HG02970 (cell line): ENCODE measurements around the gene TMEFF1.
"Not testable (repeated sequence)": the region's sequence is repeated elsewhere in the genome, so short reads cannot be mapped to it uniquely, and the experiment has no call there.

Experiments
- ATAC-seq: cut with Tn5 transposase; IDR thresholded peaks from one replicate; pipeline ENCODE4 v1.9.1; 2021; ENCODE audit warnings: mild to moderate bottlenecking, moderate library complexity, moderate number of reproducible peaks; ENCODE audit not compliant: unreplicated experiment, low FRiP score

Gene TMEFF1, protein sequence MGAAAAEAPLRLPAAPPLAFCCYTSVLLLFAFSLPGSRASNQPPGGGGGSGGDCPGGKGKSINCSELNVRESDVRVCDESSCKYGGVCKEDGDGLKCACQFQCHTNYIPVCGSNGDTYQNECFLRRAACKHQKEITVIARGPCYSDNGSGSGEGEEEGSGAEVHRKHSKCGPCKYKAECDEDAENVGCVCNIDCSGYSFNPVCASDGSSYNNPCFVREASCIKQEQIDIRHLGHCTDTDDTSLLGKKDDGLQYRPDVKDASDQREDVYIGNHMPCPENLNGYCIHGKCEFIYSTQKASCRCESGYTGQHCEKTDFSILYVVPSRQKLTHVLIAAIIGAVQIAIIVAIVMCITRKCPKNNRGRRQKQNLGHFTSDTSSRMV

GRCh38 chr9:100472788-100473275 lies at the start of gene TMEFF1:
TSS of gene TMEFF1 (plus strand) at chr9:100473149. CDS start at chr9:100473545, 396 bp downstream.
- ATAC-seq, result peak; percentile 59

DNA sequence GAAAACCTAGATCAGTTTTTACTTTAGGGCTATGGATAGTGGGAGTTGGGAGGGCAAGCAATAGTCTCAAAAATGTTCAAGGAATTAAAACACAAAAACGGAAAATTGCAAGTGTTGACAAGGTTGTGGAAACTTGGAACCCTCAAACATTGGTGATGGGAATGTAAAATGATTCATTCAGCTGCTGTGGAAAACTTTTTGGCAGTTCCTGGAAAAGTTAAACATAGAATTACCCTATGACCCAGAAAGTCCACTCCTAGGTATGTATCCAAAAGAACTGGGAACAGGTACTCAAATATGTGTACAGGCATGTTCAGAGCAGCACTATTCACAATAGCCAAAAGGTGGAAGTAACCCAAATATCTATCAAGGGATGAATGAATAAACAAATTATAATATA lies 47.2 kb upstream of the TMEFF1 start:
- no peak for ATAC-seq

DNA sequence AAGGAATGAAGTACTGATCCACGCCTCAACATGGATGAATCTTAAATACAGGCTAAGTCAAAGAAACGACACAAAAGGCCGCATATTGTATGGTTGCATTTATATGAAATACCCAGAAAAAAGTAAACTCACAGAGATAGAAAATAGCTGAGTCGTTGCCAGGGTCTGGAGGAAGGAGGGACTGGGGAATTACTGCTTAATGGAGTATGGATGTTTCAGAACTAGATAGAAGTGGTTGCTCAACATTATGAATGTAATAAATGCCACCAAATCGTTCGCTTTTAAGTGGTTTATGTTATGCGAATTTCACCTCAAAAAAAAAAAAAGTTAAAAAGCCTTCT lies 46.8 kb upstream of the TMEFF1 start:
- ATAC-seq, result no peak

DNA sequence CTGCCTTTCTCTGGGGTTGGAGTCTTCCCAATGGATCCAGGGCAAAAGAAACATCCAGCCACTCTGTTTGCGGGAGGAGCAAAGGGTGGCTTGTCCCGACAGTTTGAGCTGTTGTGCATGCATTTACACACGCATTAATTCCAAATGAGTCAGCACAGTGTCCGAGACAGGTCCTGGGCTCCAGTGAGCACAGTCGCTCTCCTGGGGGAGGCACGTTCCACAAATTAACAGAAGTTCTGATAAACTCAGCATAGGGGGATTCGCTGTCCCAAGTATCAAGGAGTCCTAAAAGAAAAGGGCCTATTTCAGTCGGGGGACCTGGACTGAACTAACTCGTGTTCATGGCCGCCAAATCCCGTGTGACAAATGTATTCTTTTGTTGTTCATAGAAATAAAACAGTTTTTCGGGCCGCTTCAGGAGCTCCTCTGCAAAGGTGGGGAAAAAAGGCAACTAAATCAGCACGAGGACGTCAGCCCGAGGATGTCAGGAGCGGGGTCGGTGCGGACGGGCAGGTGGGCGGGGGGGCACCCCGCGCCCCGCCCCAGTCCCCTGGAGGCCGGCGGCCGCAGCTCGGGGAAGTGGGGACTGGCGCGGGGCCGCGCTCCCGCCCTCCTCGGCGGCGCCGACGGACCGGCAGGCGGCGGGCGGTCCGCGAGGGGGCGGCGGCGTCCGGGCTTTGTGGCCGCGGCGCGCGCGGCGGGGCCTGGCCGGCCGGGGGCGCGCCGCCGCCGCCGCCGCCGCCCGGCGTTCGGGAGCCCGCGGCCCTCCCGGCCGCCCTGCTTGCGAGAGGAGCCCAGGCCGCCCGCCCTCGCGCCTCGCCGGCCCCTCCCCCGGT lies 46.2 kb upstream of the TMEFF1 start, which contains the start of gene MSANTD3:
TSS of gene MSANTD3 (plus strand) at position 614 of the 836 bp plus-strand sequence. CDS start 14,796 bp downstream, outside the sequence.
- peak; percentile 73 for ATAC-seq

DNA sequence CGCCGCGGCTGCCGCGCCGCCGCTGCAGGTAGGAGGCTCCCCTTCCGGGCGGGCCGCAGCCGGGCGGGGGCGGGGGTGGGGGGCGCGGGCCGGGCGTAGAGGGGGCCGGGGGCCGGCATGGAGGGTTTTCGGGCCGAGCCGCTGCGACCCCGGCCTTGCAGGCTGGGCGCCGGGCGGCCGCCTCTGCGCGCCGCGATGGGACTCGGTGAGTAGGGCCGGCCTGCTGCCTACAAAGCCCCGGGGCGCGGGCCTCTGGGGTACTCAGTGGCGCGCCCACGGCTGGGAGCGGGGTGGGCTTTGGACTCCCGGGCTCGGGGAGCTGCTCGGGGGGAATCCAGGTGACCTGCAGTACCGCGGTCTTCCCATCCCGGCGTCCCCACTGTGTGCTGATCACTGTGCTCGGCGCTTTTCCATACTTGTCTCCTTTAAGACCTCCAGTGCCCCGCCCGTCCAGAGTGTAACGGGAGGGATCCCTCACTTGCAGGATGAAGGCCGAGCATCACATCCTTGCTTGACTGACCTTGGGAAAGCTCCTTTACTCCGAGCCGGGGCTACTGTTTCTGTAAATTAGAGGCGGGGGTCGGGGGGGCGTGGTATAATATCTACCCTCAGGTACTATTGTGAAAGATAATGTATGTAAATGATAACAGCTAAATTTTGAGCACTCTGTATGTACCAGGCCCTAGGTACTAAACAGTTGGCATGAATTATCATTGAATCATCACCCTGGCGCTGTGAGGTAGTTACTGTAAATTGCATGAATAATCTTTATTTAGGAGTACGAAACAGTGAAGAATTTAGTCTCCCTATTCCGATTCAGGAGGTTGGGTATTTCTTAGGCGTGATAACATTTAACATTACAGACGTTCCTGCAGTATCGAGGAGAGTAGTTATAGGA lies 45.3 kb upstream of the TMEFF1 start:
- ATAC-seq, result peak; percentile 47

GRCh38 chr9:100428871-100429654 lies 43.9 kb upstream of the TMEFF1 start:
- no peak for ATAC-seq

DNA sequence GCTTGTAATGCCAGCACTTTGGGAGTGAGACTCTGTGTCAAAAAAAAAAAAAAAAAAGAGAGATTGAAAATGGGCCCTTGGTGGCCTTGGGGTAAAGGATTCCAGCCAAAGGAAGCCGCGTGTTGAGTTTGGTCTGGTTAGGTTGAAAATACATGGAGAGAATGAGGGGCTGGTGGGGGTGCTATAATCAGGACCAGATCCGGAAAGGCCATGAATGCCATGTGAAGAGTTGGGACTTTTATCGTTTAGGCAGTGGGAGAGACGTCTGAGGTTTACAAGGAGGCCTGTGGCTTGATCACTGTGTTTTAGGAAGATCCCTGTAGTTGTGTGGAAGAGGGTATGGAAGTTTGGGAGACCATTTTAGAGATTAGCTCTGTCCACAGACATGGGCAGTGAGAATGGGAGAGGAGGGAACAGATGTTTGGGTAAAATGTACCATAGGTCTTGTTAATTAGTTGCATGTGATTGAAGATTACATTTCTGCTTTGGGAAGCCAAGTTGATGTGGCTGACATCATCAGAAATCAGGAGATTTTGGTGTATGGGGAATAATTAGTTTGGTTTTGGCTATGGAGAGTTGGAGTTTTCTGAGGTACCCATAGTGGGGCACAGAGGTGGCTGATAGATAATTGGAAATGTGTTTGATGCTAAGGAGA lies 42.5 kb upstream of the TMEFF1 start:
- no peak for ATAC-seq

GRCh38 chr9:100431886-100432285 lies 41.1 kb upstream of the TMEFF1 start:
- no peak for ATAC-seq

DNA sequence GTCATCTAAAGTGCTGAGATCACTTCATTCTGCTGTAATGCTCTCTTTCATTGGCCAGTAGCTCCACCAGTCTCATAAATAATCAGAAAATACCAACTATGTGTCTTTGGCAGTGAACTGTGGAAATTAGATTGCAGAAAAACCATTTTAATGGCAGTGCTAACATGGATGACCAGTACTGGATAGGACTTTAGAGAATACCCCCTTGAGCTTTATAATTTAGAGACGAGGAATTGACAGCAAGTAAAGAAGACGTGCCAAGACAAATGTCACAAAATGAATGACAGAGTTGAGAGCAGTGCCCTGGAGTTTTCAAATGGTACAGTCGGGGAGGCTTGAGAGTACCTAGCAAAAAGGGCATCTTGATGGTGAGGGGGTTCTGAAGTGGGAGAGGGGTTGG lies 40.2 kb upstream of the TMEFF1 start:
- no peak for ATAC-seq

GRCh38 chr9:100436571-100436970 lies 36.4 kb upstream of the TMEFF1 start:
- ATAC-seq, result no peak

GRCh38 chr9:100437860-100438805 lies 34.8 kb upstream of the TMEFF1 start:
- ATAC-seq, result no peak

- ATAC-seq, result no peak
These were observed 32.9 kb upstream of the TMEFF1 start for GRCh38 chr9:100440071-100440470.

DNA sequence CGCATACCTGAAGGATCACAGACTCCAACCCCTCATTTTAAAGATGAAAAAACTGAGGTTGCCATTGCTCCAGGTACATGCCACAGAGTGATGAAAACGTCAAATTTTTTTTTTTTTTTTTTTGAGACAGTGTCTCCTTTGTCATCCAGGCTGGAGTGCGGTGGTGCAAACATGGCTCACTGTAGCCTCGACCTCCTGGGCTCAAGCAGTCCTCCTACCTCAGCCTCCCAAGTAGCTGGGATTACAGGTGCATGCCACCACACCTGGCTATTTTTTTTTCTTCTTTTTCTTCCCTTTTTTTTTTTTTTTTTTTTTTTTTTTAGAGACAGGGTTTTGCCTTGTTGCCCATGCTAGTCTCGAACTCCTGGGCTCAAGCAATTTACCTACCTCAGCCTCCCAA lies 32.5 kb upstream of the TMEFF1 start:
- not testable (repeated sequence) for ATAC-seq

GRCh38 chr9:100441911-100442361 lies 31.0 kb upstream of the TMEFF1 start:
- no peak for ATAC-seq

- no peak for ATAC-seq
These were observed 28.9 kb upstream of the TMEFF1 start for GRCh38 chr9:100443781-100444768.

DNA sequence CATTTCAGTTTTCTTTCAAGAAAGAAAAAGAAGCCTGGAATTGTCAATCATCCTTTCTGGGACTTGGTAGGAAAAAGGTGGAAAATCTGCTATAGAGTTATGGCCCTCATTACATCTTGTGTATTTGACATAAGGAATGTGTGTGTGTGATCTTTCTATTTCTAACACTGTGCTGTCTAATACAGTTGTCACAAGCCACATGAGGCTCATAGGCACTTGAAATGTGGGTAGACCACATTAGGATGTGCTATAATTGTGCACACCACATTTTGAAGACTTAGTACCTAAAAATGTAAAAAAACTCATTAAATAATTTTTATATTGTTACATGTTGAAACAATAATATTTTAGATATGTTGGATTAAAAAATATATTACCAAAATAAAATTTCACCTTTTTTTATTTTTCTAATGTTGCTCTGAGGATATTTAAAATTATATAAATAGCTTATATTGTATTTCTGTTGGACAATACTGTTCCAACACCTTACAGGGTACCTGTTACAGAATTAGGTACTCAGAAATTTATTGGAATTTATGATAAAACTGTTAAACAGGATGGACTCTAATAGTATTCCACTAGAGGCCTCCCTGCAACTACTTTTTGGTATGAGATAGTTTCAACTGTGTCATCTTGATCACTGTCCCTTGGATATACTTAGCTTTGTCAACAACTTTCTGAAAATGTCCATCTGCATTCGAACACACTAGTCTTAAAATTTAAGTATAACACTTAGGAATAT lies 27.6 kb upstream of the TMEFF1 start:
- no peak for ATAC-seq
